Fibroblast of the conjunctiva (primary cell): ENCODE measurements around the gene TSFM.

Experiments used
- DNase-seq: peaks from one replicate; pipeline ENCODE4 v3.0.0-alpha.2; 2010; ENCODE audit warnings: low read depth

TSFM gene

GRCh38 chr12:57780284-57780897, 2.2 kb upstream of the TSFM start:
- no peak for DNase-seq

GRCh38 chr12:57781244-57781643, 1.3 kb upstream of the TSFM start:
- no peak for DNase-seq

- DNase-seq, result no peak
These were observed 786 bp upstream of the TSFM start for GRCh38 chr12:57781801-57782200.

- DNase-seq, result no peak
These were observed 362 bp upstream of the TSFM start for GRCh38 chr12:57782243-57782607.

- DNase-seq, result no peak
These were observed 847 bp downstream of the TSFM start for GRCh38 chr12:57783466-57783801.

GRCh38 chr12:57783861-57784260, 1.3 kb downstream of the TSFM start:
- no peak for DNase-seq

GRCh38 chr12:57793920-57794319, 11.3 kb downstream of the TSFM start:
- DNase-seq, result no peak

GRCh38 chr12:57795354-57795753, 12.8 kb downstream of the TSFM start:
- DNase-seq, result no peak

GRCh38 chr12:57796996-57797395, 14.4 kb downstream of the TSFM start:
- DNase-seq, result no peak

- no peak for DNase-seq
These were observed 15.3 kb downstream of the TSFM start for GRCh38 chr12:57797933-57798332.

- no peak for DNase-seq
These were observed 18.4 kb downstream of the TSFM start for GRCh38 chr12:57800965-57801364.

GRCh38 chr12:57802607-57803006, 20.0 kb downstream of the TSFM start:
- no peak for DNase-seq

- no peak for DNase-seq
These were observed 20.8 kb downstream of the TSFM start for GRCh38 chr12:57803319-57803893.

GRCh38 chr12:57806677-57807076, 24.1 kb downstream of the TSFM start:
- no peak for DNase-seq

- no peak for DNase-seq
These were observed 24.7 kb downstream of the TSFM start for GRCh38 chr12:57807285-57807684.

- no peak for DNase-seq
These were observed 25.8 kb downstream of the TSFM start for GRCh38 chr12:57808351-57808750.

GRCh38 chr12:57809425-57809824, 26.8 kb downstream of the TSFM start:
- no peak for DNase-seq

GRCh38 chr12:57810450-57810849, 27.9 kb downstream of the TSFM start:
- DNase-seq, result no peak

- DNase-seq, result no peak
These were observed 28.6 kb downstream of the TSFM start for GRCh38 chr12:57811028-57811755.

GRCh38 chr12:57813111-57813970, 30.8 kb downstream of the TSFM start:
- DNase-seq, result no peak

GRCh38 chr12:57813971-57814772, 31.6 kb downstream of the TSFM start:
- no peak for DNase-seq
